ENCODE results near the gene FAM234A.
"Not testable (repeated sequence)": the region's sequence is repeated elsewhere in the genome, so short reads cannot be mapped to it uniquely, and the experiment has no call there.

FAM234A gene

DNA sequence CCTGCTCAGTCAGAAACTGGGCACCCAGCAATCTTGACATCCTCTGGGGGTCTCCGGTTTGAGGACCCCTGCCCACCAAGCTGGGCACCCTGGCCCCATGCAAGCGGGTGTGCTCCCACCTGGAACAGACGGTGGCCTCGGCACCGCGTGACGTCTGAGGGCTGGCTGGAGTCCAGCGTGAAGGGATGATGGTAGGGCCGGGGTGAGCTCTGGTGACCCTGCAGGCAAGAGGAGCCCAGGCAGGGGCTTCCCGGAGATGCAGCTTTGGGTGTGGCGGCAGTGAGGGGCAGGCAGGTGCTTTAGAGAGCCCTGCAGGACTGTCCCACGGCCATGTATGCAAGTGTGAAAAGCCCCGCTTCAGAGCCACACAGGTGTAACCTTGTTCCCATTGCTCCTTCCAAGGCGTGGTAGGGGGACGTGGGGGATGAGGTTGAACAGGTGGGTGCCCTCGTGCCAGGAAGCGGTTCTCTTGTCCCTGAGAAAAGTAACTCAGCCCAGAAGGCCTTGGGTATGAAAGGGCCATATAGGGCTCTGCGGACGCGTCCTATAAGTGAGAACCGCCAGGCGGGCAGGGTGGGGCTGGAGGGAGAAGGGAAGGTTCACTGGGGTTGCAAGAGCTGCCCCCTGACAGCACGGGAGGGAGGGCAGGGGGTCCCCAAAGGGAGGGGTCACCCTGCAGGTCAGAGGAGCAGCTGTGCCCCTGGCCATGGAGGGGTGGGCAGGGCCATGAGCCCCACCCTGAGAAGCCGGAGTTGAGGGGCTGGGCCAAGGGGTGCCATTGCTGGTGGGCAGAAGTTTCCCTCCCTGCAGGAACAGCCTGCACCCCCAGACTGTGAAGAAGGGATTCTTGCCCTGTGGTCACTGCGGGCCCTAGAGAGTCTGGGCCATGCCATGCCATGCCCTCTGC, 31.9 kb downstream of the FAM234A start:
- no peak for DNase-seq

DNA sequence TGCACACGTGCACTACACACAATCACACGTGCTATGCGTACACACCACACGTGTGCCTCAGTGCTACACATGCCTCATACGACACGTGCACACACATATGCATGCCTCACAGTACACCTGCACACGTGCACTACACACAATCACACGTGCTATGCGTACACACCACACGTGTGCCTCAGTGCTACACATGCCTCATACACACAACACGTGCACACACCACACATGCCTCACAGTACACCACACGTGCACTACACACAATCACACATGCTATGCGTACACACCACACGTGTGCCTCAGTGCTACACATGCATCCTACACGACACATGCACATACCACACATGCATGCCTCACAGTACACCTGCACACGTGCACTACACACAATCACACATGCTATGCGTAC, 32.9 kb downstream of the FAM234A start:
- not testable (repeated sequence) for DNase-seq

DNA sequence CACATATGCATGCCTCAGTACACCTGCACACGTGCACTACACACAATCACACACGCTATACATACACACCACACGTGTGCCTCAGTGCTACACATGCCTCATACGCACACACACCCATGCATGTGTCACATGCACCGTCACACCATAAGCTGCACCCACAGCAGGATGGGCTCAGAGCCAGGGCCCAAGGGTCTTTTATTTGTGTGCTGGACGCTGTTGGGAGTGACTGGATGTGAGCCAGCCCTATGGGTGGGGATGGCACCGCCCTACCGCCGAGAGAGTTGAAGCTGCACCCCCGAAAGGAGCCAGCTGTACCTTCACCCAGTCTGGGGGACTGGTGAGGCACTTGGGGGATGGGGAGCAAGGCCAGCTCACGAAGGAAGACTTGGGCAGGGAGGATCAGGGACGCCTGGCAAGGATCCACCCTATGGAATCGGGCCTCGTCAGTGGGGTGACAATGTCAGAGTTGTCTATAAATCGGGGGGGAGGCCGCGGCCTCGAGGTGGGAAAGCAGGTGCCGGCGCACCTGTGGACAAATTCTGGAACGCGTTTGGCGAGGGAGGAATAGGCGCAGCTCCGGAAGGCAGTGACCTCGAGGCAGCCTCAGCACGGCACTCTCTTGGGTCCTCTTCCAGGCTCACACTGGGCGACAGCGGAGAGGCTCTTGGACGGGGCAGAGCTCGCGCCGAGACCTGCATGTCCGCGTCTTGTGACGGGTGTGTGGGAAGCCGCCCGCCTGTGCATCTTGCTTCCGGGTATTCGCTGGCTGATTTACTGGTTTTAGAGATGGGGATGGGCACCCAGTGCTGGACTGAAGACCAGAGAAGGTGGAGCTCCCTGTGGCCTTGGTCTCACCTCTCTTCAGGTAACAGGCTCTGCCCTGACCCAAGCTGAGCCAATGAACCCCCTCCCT, 33.8 kb downstream of the FAM234A start:
- DNase-seq = no peak

DNA sequence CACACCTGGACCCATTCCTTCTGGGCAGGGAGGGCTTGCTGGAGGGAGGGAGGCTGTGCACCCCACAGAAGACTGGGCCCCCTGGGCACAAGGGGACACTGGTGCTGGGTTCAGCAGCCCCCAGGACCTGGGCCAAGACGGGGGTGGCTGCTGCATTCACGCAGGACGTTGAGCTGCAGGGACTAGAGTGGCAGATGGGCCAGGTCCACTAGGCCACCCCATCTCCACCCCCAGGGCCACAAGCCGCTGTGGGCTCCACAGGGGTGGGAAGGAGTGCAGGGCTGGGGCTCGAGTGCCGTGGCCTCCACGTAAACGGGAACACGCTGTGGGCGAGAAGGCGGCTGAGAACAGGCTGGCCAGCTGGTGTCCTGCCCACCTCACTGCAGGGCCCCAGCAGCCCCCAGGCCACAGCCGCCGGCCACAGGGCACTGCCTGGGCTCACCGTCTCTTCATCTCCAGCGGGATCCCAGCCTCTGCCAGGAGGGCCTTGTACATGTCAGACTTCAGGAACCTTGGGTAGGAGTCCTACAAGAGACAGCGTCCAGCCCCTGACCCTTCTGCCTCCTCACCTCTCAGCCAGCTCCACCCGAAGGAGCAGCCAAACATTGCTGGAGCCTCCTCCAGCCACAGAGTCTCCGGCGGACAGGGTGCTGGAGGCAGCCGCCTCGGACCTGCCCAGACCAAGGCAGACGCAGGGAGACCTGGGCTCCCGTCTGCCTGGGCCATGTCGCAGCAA, 34.6 kb downstream of the FAM234A start:
- DNase-seq = no peak

DNA sequence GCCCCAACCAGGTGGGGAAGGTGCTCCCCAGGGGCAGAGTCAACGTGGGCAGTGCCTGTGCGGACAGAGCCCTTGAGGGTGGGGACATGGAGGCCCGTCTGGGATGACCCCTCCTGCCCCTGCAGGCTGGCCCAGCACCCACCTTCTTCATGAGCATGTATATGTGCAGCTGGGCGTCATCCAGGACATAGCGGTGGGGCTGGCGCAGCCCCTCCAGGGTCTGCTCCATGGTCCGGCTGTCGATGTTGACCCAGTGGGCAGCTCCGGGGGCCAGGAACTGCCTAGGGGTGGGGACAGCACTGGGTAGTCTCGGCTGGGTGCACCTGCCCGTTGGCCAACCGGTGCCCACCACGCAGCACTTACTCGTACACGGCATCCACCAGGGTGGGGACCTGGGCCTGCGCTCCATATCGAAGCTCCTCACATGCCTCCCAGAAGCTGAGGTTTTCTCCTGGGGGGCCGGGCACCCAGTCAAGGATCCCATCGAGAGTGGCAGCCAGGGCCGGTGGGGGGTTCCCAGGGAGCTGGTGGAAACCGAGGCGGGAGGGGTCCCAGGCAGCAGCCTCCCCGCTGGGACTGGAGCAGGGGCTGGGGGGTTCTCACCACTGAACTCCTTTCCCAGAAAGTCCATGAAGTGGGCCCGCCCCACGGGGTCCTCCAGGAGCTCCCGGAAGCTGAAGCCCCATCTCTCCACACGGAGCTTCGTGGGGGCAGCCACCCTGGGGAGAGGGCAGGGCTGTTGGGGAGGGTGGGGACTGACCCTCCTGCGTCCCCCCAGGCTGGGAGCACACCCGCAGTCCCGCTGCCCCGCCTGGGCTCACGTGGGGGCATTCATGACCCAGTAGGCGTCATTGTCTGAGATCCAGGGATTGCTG, 36.0 kb downstream of the FAM234A start:
- DNase-seq = no peak

DNA sequence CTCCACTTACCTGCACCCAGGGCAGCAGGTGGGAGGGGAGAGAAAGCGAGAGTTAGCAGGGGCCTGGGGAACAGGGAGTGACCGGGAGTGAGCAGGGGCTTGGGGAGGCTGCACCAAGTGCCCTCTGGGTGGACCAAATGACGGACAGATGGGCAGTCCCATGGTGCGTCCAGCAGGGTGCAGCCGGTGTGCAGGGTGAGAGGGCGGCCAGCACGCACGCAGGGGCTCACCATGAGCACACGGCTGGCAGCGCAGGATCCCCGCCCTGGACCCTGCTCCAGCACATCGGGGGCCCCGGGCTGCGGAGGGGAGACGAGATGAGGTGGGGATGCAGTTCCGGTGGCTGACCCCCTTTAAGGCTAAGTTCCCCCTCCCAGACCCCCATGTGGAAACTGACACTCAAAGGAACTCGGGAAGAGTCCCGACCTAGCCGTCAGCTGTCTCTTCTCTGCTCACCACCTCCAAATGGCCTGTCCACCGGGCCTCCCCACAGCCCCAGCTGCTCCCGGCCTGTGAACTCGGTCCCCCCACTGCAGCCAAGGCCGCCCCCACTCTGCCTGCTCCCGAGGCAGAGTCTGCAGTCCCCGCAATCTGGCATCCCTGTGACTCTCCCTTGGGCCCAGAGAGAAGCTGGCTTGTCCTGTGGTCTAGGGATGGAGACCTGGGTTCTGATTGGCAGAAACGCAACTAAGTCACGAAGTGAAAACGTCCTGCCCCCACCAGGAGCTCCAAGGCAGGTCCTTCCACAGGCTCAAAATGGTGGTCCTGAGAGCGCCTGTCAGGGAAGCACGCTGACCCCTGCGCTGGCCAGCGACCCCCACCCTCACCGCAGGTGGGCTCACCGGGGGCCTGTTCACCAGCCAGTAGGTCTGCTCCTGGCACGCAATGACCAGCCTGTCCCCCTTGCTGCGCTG, 38.3 kb downstream of the FAM234A start:
- no peak for DNase-seq

DNA sequence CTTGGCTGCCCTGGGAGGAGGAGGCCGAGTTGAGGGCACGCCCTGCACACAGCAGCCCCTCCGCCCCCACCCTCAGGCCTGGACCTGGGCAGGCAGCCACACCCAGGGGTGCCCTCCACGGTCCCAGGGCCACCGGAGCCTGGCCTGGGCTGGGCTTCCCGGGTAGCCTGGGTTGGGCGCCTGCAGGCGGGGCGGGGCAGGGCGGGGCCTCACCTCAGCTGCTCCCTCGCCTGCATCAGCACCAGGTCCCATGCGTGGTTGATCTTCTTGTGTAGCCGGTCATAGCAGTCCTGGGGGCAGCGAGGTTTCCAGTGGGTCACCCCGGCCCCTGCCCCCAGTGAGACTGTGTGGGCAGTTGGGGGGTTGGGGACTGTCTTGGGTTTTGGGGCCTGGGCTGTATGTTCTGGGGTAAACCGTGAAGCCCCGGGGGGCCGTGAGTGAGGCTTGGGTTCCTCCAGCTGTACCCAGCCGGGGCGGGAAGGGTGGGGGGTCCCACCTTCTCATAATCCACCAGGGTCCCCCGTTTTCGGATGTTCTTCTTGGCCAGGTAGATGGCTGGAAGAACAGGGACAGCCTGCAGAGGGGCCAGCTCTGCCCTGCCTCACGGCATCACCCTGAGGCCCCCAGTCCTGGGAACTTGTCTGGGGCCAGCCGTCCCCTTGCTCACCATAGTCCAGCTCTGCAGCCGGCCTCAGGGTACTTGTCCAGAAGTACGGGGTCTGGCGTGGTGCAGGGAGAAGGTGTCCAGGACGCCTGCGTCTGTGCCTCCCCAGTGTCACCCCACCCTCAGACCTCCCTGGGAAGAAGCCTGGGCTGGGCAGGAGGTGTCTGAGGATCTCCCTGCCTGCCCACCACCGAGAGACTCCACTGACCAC, 39.2 kb downstream of the FAM234A start:
- no peak for DNase-seq

DNA sequence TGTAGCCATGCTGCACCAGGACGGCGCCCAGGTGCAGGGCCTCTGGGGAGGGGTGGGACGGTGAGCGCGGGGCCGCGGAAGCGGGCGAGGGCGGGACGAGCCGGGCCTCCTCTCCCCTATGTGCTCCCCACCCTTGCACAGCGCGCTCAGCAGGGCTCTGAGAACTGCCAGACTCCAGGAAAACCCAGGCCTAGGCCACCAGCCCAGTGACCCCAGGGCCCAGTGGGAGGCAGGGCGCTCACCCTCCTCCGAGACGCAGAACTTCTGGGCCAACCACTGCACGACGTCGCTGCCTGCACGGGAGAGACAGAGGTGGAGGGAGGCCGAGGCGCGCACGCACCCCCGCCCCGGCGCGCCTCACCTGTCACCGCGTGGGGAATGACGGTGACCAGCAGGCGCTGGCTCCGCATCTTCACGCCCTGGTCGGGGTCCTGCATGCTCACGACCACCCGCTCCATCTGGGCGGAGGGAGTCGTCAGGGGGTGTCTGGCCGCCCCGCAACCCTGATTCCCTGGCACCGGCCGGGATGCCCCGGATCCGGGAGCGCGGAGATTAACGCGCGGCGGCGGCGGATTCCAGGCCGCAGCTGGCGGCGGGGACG, 40.5 kb downstream of the FAM234A start:
- no peak for DNase-seq

DNA sequence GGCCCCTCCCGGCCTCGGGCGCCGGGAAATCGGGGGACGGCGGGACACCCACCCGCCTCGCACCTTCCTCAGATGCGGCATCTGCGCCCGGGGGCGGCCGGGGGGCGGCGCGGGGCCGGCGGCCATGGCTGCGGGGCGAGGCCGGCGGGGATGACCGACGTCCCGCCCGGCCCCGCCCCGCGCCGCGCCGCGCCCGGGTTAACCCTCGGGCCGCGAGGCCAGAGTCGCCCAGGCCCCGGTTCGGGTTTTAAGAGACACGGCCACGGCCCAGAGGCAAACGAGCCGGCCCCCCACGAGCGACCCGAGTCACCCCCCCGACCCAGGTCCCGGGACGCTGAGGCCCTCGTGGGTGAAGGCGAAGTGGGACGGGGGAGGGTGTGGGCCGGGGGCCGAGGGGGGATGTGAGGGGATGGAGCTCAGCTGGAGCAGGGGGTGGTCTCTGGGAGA, 41.2 kb downstream of the FAM234A start, which contains the start of gene RGS11:
Gene RGS11 (minus strand): TSS at position 159 of the 447 bp plus-strand sequence. CDS start 33 bp downstream, at position 126.
- DNase-seq = no peak

DNA sequence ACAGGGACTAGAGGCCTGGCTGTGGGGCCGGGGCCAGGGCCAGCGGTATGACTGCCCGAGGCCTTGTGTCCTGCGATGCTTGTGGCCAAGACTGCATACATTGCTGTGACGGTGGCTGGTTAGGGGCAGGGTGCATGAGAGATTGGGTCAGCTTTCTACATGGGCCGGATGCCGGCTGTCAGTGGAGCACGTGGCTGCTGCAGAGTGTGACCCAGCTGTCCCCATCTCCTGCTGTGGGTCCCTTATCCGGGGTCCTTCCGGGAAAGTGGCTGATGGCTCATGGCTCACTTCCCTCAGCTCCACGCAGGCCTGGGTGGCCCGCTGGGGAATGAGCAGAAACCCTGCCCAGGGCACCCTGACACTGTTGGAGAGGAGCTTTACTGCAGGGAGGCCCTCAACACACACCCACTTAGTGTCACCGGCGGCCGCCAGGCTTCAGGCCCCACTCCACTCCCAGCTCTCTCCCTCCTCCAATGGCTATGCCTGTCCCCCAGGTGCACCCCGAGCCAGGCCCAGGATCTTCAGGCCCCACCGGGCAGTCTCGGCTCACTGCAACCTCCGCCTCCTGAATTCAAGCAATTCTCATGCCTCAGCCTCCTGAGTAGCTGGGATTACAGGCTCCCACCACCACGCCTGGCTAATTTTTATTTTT, 41.9 kb downstream of the FAM234A start:
- DNase-seq = no peak

DNA sequence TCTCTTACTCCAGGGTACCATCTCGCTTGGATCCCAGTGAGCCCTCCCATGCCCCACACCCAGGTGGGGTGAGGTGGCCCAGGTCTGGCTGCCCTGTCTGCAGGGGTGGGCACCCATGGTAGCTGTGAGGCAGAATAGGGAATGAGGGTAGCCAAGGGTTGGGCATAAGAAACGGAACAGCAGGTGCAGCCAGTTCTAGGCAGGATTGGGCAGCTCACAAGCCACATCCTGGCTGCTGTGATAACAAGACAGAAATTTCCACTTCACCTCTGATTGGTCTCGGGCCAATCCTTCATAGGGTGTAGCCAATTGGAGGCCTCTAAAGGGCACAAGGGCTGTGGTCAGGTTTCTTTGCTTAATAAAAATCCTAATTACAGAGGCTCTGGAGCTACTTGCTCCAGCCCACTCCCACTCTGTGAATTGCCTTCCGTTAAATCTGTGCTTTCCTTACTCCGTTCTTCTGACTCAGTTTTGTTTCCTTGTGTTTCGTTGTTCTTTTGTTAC, 44.3 kb downstream of the FAM234A start:
- peak; percentile 86 for DNase-seq

DNA sequence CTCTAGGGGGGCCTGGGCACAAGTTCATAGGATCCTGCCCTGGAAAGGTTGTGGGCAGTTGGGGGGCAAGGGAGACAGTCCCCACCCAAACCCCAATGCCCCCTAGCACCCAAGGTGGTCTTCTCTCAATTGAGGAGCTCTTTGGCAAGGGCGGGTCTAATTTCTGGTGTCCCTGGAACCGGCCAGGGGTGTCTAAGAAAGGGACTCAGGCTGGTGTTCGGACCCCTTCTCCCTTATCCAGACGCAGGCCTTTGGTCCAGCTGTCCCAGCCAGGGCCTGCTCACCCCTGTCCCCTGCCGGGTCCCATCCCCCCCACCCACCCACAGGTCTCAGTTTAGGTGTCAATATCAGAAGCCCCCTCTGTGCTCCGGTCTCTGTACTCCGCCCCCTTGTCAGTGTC, 44.9 kb downstream of the FAM234A start:
- DNase-seq = no peak

DNA sequence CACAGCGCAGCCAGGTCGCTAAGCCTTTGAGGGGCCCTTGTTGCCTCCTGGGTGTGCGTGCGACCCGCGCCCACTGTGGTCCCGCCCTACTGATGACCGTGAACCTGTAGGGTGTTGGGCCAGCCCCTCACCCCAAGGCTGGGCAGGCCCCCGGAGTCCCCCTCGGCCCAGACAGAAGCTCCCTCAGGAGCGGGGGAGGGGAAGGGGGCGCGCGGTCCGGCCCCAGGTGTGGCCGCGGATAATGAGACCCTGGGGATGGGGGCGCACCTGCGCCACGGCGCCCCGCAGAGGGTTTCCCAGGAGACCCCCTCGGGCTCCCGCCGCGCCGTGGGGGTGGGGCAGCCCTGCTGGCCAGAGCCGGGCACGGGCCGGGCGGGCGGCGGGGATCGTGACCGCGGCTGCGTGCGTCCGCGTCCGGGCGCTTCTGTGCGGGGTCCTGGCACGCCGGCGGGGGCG, 45.4 kb downstream of the FAM234A start:
- no peak for DNase-seq

DNA sequence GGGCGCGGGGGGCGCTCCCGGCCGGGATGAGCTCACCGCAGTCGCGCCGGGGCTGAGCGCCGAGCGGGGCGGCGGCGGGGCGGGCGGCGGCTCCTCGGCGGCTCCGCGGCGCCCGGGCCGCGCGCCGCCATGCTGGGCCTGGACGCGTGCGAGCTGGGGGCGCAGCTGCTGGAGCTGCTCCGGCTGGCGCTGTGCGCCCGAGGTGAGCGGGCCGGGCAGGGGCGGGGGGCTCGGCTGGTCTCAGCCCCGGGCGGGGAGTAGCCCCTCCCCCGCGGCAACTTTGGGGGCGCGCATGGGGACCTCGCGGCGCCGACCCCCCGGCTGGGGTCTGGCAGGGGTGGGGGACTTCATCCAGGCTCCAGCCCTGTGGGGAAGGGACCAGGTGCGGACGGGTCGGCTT, 45.9 kb downstream of the FAM234A start, which contains the start of gene ARHGDIG:
Gene ARHGDIG (plus strand): TSS at position 40 of the 400 bp plus-strand sequence. CDS start 90 bp downstream, at position 130.
- DNase-seq = no peak

DNA sequence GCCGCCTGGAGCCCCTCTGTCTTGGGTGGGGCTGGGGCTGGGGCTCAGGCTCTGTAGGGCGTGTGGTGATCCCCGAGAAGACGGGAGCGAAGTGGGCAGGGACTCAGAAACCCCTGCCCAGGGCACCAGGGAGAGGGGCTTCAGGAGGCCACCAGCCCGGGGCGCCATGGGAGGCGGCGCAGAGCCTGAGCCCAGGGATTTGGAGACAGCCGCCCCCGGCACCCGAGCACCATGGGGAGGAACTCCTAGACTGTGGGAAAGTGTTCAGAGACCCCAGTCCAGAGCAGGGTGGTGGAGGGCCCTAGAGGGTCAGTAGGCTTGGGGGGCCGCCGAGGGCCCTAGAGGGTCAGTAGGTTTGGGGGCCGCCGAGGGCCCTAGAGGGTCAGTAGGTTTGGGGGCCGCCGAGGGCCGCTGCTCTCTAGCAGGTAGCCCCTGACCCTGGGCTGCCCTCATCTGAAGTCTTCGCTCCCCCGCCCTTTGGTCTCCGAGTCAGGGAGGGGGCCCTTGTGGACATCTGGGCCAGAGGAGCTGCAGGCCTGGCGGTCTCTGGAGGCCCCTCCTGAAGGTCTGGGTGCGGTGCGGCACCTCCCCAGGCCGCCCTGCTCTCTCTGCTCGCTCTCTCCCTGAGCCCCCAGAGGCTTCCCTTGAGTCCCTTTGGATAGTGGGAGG, 46.5 kb downstream of the FAM234A start:
- DNase-seq = no peak

DNA sequence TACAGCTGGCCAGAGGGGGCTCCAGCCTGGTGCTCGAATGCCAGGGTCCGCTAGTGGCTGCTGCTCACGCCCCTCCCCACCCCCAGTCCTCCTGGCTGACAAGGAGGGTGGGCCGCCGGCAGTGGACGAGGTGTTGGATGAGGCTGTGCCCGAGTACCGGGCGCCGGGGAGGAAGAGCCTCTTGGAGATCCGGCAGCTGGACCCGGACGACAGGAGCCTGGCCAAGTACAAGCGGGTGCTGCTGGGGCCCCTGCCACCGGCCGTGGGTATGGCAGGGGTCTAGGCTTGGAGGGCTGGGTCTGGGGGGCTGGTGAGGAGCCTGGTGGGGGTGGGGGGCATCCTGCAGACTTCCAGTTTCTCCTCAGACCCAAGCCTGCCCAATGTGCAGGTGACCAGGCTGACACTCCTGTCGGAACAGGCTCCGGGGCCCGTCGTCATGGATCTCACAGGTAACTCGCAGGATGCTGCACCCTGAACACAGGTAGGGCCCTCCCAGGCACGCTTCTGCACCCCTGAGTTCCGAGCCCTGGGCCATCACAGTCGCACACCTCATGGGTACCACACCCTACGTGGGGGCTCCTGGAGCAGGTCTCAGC, 47.1 kb downstream of the FAM234A start:
- DNase-seq = no peak

DNA sequence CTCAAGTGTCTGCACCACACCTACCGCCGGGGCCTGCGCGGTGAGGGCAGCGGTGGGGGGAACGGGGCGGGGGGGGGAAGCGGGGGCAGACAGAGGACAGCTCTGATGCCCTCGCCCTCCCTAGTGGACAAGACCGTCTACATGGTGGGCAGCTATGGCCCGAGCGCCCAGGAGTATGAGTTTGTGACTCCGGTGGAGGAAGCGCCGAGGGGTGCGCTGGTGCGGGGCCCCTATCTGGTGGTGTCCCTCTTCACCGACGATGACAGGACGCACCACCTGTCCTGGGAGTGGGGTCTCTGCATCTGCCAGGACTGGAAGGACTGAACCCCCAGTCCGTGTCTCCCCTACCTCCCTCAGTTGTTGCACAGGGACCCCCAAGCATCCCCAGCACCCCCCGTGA, 47.9 kb downstream of the FAM234A start:
- DNase-seq = no peak

Measured in OCI-M1 (cell line).